Gastroesophageal sphincter (tissue), 4 donors: ENCODE measurements around the gene SLC25A20. TPM values are rescaled to one million over a fixed set of nuclear protein-coding genes. Genes with fewer than 3 reads are reported as not detected.

Experiments used
- ATAC-seq: fragments of 150-250 bp; one replicate; pipeline ENCODE4 v1.9.1; 2016; ENCODE audit warnings: mild to moderate bottlenecking, moderate library complexity
- H3K27ac ChIP-seq, 4 donors: fragments of 200-600 bp; sonication (generic) in 3 of 4; 1 replicate in 3 of 4; 2 replicates in 1 of 4; pipeline ENCODE4 v1.5.1; 2016 to 2019
- H3K27me3 ChIP-seq: fragments of 200-600 bp; sonication (generic); one replicate; pipeline ENCODE4 v1.5.1; 2019
- H3K36me3 ChIP-seq, 2 donors: fragments of 200-600 bp; sonication (generic); one replicate each; pipeline ENCODE4 v1.5.1; 2019; ENCODE audit warnings: control low read depth in 1 of 2
- H3K4me1 ChIP-seq, 3 donors: fragments of 200-600 bp; sonication (generic); 1 replicate in 2 of 3; 2 replicates in 1 of 3; pipeline ENCODE4 v1.5.1; 2016 to 2019; ENCODE audit warnings: control low read depth in 2 of 3
- H3K4me3 ChIP-seq, 2 donors: fragments of 200-600 bp; sonication (generic); one replicate each; pipeline ENCODE4 v1.5.1; 2019; ENCODE audit warnings: mild to moderate bottlenecking in 1 of 2, moderate library complexity in 1 of 2
- H3K9me3 ChIP-seq, 3 donors: fragments of 200-600 bp; sonication (generic); one replicate each; pipeline ENCODE4 v1.5.1; 2017 to 2019; ENCODE audit warnings: control low read depth in 2 of 3
- CTCF ChIP-seq, 4 experiments: fragments of 200-600 bp in 2 of 4; fragments of 450-650 bp in 2 of 4; sonication (generic) in 1 of 4; IDR thresholded peaks; one replicate each; pipeline ENCODE4 v1.5.1; 2017 to 2019; ENCODE audit warnings: antibody characterized with exemption in 4 of 4, mild to moderate bottlenecking in 2 of 4, moderate library complexity in 2 of 4
- EP300 ChIP-seq: sonication (generic); formaldehyde crosslinking; IDR thresholded peaks from one replicate; pipeline ENCODE4 v1.6.1; 2017; ENCODE audit warnings: antibody characterized with exemption, mild to moderate bottlenecking
- POLR2A ChIP-seq, 2 donors: fragments of 450-650 bp; IDR thresholded peaks; one replicate each; pipeline ENCODE4 v1.6.1; 2017; ENCODE audit warnings: antibody characterized with exemption in 2 of 2, mild to moderate bottlenecking in 2 of 2, moderate library complexity in 1 of 2
- POLR2AphosphoS5 ChIP-seq: sonication (generic); formaldehyde crosslinking; IDR thresholded peaks from one replicate; pipeline ENCODE4 v1.6.1; 2017; ENCODE audit warnings: antibody characterized with exemption
- WGBS, 2 donors: methylation state at CpG; one replicate each; pipeline ENCODE4 v1.1.5; 2018; ENCODE audit warnings: low coverage in 1 of 2; 5-methylcytosine and 5-hydroxymethylcytosine counted together
- total RNA-seq, 4 donors: library from RNA; depleted of rRNA; stranded (reverse); fragments of >200 nt; gene quantifications; one replicate each; pipeline ENCODE4 v1.1.0, GENCODE V29; 2016

SLC25A20 gene
- total RNA-seq, 4 donors from 2014 or later, result 19.0 to 47.0 (median 23.9) TPM

GRCh38 chr3:48847504-48848423 lies 50.9 kb downstream of the SLC25A20 start, which contains the start of gene PRKAR2A:
TSS of gene PRKAR2A (minus strand) at chr3:48847874. CDS start at chr3:48847596, 278 bp downstream.
- no peaks in the 10 kb centered on the region for H3K9me3 ChIP-seq
- peak; percentile 97 for ATAC-seq
- WGBS, 2 donors, result 7 to 17% methylated on average over 4 to 5 of the region's 81 CpGs
- no peaks in the 10 kb centered on the region for H3K27me3 ChIP-seq
- no peak for TF ChIP-seq EP300
- TF ChIP-seq POLR2A (IDR thresholded peaks at IDR 0.05), result peak; percentile 84 to 86
- peak; percentile 70 for TF ChIP-seq POLR2AphosphoS5
- TF ChIP-seq CTCF (IDR thresholded peaks at IDR 0.05), result no peak
- H3K27ac ChIP-seq, result peak within 1 kb of the TSS; percentile 89 to 98 (median 93)
- peaks cover 11 to 29% (median 14%) of the 10 kb centered on the region in 3 donors for H3K4me1 ChIP-seq
- peak within 1 kb of the TSS; percentile 68 to 94 for H3K4me3 ChIP-seq
- H3K36me3 ChIP-seq, result no peaks in the 10 kb centered on the region

GRCh38 chr3:48847053-48847503 lies 51.6 kb downstream of the SLC25A20 start:
- ATAC-seq, result peak; percentile 68
- Histone ChIP-seq H3K27me3 (no peaks in the 10 kb centered on the region), H3K27ac (peak overlapping the region; percentile 89 to 98 (median 93)), H3K9me3 (no peaks in the 10 kb centered on the region), H3K36me3 (no peaks in the 10 kb centered on the region), H3K4me1 (peaks cover 11 to 29% (median 14%) of the 10 kb centered on the region in 3 donors), H3K4me3 (peak overlapping the region; percentile 68 to 94)
- 0% methylated on average over 3 to 14 of the region's 42 CpGs for WGBS, 2 donors
- peak; percentile 12 for TF ChIP-seq POLR2AphosphoS5
- no peak for TF ChIP-seq EP300
- TF ChIP-seq CTCF (IDR thresholded peaks at IDR 0.05), result peak in 1 of 4 experiments; percentile 5

GRCh38 chr3:48845170-48845569 lies 53.5 kb downstream of the SLC25A20 start:
- no peak for TF ChIP-seq POLR2A (IDR thresholded peaks at IDR 0.05)
- no peak for TF ChIP-seq POLR2AphosphoS5
- no peak for TF ChIP-seq CTCF (IDR thresholded peaks at IDR 0.05)
- no peak for TF ChIP-seq EP300
- Histone ChIP-seq H3K9me3 (no peaks in the 10 kb centered on the region), H3K27ac (no peak overlapping the region), H3K4me1 (peaks cover 11 to 29% (median 14%) of the 10 kb centered on the region in 3 donors), H3K36me3 (no peaks in the 10 kb centered on the region), H3K4me3 (peak overlapping the region in 1 of 2 donors; percentile 94), H3K27me3 (no peaks in the 10 kb centered on the region)
- no peak for ATAC-seq
- 21 to 44% methylated on average over 2 of the region's 2 CpGs for WGBS, 2 donors

GRCh38 chr3:48837163-48837562 lies 61.5 kb downstream of the SLC25A20 start:
- H3K27ac ChIP-seq, result no peak overlapping the region
- H3K9me3 ChIP-seq, result no peaks in the 10 kb centered on the region
- 70 to 71% methylated on average over 1 to 2 of the region's 2 CpGs for WGBS, 2 donors
- no peaks in the 10 kb centered on the region for H3K27me3 ChIP-seq
- H3K36me3 ChIP-seq, result peaks cover 0 to 12% of the 10 kb centered on the region in 2 donors
- no peak for TF ChIP-seq POLR2A (IDR thresholded peaks at IDR 0.05)
- no peak for TF ChIP-seq CTCF (IDR thresholded peaks at IDR 0.05)
- no peak for TF ChIP-seq POLR2AphosphoS5
- no peak for TF ChIP-seq EP300
- no peak for ATAC-seq
- H3K4me1 ChIP-seq, result peaks cover 0 to 17% (median 0%) of the 10 kb centered on the region in 3 donors
- no peak overlapping the region for H3K4me3 ChIP-seq
